Gastroesophageal sphincter (tissue), 3 donors: ENCODE data around the gene AGPAT3.

Experiments used
- CTCF ChIP-seq, 4 experiments: fragments of 200-600 bp in 2 of 4; fragments of 450-650 bp in 2 of 4; sonication (generic) in 1 of 4; IDR thresholded peaks; one replicate each; pipeline ENCODE4 v1.5.1; 2017 to 2019; ENCODE audit warnings: antibody characterized with exemption in 4 of 4, mild to moderate bottlenecking in 2 of 4, moderate library complexity in 2 of 4
- POLR2A ChIP-seq, 2 donors: fragments of 450-650 bp; IDR thresholded peaks; one replicate each; pipeline ENCODE4 v1.6.1; 2017; ENCODE audit warnings: antibody characterized with exemption in 2 of 2, mild to moderate bottlenecking in 2 of 2, moderate library complexity in 1 of 2

GRCh38 chr21:43909741-43910400, 44.8 kb downstream of the AGPAT3 start:
- TF ChIP-seq CTCF (IDR thresholded peaks at IDR 0.05) (no peak), POLR2A (IDR thresholded peaks at IDR 0.05) (no peak)
